ENCODE data around the gene GP1BA. TPM values are rescaled to one million over a fixed set of nuclear protein-coding genes. Genes with fewer than 3 reads are reported as not detected.
A peak's percentile ranks its signal among the peaks of the same experiment; 100 is the strongest.

Gene GP1BA
- total and polyA plus RNA-seq, 10 of the 15 experiments (the other 5 are each of a cell fraction or from before 2014, with no cell fraction given): 0.04 to 0.67 (median 0.28) TPM; not detected in 1

DNA sequence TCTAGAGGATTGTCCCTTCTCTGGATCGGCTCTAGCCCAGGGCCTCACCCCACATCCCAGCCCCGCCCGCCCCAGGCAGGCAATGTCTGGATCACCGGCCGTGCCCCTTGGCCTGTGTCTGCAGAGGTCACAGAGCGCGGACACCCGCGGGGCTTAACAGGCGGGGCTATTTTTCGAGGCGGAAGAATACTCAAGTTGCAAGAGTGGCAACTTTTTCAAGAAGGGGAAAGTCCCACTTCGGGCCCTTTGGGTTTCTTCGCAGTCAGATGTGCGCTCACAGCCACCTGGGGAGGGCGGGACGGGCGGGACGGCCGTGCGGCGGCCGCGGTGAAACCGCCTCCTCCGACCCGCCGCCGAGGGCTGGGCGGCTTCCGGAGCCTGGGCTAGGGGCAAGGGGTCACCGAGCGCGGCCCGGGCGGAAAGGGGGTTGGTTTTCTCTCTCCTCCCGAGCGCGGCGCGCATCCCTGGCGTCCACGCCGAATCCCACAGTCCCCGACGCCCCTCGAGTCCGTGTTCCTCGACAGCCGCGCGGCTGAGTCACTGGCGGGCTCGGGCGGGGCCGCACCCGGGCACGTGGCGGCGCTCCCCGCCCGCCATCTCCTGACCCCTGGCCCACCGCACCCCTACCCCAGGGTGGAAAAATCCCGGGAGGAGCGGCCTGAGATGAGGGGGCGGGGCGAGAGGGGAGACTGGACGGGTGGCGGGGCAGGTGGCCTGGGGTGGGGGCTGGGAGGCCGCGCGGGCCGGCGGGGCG lies 17.4 kb downstream of the GP1BA start (continued):
- TF ChIP-seq, protein P1, sequence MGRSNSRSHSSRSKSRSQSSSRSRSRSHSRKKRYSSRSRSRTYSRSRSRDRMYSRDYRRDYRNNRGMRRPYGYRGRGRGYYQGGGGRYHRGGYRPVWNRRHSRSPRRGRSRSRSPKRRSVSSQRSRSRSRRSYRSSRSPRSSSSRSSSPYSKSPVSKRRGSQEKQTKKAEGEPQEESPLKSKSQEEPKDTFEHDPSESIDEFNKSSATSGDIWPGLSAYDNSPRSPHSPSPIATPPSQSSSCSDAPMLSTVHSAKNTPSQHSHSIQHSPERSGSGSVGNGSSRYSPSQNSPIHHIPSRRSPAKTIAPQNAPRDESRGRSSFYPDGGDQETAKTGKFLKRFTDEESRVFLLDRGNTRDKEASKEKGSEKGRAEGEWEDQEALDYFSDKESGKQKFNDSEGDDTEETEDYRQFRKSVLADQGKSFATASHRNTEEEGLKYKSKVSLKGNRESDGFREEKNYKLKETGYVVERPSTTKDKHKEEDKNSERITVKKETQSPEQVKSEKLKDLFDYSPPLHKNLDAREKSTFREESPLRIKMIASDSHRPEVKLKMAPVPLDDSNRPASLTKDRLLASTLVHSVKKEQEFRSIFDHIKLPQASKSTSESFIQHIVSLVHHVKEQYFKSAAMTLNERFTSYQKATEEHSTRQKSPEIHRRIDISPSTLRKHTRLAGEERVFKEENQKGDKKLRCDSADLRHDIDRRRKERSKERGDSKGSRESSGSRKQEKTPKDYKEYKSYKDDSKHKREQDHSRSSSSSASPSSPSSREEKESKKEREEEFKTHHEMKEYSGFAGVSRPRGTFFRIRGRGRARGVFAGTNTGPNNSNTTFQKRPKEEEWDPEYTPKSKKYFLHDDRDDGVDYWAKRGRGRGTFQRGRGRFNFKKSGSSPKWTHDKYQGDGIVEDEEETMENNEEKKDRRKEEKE (IDR thresholded peaks at IDR 0.05): no peak
- TF ChIP-seq ATF7 (IDR thresholded peaks at IDR 0.05; ENCODE audit: low read depth) (no peak), CHD1 (IDR thresholded peaks at IDR 0.05; ENCODE audit: low read depth, low read length) (no peak), MXI1 (IDR thresholded peaks at IDR 0.05; ENCODE audit: low read depth, low read length) (0 out of 2 replicates have a peak, but pooled peaks have one; percentile 31), EP300 (IDR thresholded peaks at IDR 0.05; ENCODE audit: borderline replicate concordance in 1 of 2, control insufficient read depth in 1 of 2, low read depth in 2 of 2, low read length in 2 of 2) (0 out of 4 replicates have a peak, but pooled peaks of 1 of the 2 experiments have one; percentile 33), SPI1 (IDR thresholded peaks at IDR 0.05; ENCODE audit: borderline replicate concordance, insufficient read depth, low read depth, low read length) (no peak), ATF2 (IDR thresholded peaks at IDR 0.05; ENCODE audit: low read length) (no peak), IRF4 (IDR thresholded peaks at IDR 0.05; ENCODE audit: low read depth, low read length) (no peak), ASH2L (IDR thresholded peaks at IDR 0.05; ENCODE audit: borderline replicate concordance, low read depth) (no peak), ATF3 (IDR thresholded peaks at IDR 0.05; ENCODE audit: borderline replicate concordance, extremely low read depth, low read depth, low read length) (no peak), MTA3 (IDR thresholded peaks at IDR 0.05; ENCODE audit: borderline replicate concordance, low read length) (no peak), TAF1 (IDR thresholded peaks at IDR 0.05; ENCODE audit: borderline replicate concordance, low read depth, low read length) (peak; percentile 83), POLR2AphosphoS2 (IDR thresholded peaks at IDR 0.05; ENCODE audit: low read depth, low read length) (peak; percentile 58; the same call in 1 of the 2 replicates), MEF2A (IDR thresholded peaks at IDR 0.05; ENCODE audit: insufficient read depth, low read depth, low read length) (0 out of 2 replicates have a peak, but pooled peaks have one; percentile 32), EZH2 (IDR thresholded peaks at IDR 0.05; ENCODE audit: borderline replicate concordance, control insufficient read depth, low read depth, low read length) (no peak), BCL11A (IDR thresholded peaks at IDR 0.05; ENCODE audit: low read depth, low read length) (no peak), MEF2B (IDR thresholded peaks at IDR 0.05; ENCODE audit: partially characterized antibody, poor library complexity, severe bottlenecking) (no peak)
- TF ChIP-seq, protein P2, sequence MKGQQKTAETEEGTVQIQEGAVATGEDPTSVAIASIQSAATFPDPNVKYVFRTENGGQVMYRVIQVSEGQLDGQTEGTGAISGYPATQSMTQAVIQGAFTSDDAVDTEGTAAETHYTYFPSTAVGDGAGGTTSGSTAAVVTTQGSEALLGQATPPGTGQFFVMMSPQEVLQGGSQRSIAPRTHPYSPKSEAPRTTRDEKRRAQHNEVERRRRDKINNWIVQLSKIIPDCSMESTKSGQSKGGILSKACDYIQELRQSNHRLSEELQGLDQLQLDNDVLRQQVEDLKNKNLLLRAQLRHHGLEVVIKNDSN (IDR thresholded peaks at IDR 0.05; ENCODE audit: borderline replicate concordance, extremely low read length, insufficient read depth, low read depth, low read length): peak; percentile 46
- TF ChIP-seq, protein P3, sequence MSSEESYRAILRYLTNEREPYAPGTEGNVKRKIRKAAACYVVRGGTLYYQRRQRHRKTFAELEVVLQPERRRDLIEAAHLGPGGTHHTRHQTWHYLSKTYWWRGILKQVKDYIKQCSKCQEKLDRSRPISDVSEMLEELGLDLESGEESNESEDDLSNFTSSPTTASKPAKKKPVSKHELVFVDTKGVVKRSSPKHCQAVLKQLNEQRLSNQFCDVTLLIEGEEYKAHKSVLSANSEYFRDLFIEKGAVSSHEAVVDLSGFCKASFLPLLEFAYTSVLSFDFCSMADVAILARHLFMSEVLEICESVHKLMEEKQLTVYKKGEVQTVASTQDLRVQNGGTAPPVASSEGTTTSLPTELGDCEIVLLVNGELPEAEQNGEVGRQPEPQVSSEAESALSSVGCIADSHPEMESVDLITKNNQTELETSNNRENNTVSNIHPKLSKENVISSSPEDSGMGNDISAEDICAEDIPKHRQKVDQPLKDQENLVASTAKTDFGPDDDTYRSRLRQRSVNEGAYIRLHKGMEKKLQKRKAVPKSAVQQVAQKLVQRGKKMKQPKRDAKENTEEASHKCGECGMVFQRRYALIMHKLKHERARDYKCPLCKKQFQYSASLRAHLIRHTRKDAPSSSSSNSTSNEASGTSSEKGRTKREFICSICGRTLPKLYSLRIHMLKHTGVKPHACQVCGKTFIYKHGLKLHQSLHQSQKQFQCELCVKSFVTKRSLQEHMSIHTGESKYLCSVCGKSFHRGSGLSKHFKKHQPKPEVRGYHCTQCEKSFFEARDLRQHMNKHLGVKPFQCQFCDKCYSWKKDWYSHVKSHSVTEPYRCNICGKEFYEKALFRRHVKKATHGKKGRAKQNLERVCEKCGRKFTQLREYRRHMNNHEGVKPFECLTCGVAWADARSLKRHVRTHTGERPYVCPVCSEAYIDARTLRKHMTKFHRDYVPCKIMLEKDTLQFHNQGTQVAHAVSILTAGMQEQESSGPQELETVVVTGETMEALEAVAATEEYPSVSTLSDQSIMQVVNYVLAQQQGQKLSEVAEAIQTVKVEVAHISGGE (CRISPR knock-in tag; IDR thresholded peaks at IDR 0.05): no peak
